HG02571 (cell line): Measurements from ENCODE around the gene BBLN.
"Not testable (repeated sequence)": the region's sequence is repeated elsewhere in the genome, so short reads cannot be mapped to it uniquely, and the experiment has no call there.

Experiments used
- ATAC-seq: cut with Tn5 transposase; IDR thresholded peaks from one replicate; pipeline ENCODE4 v1.9.1; 2021; ENCODE audit warnings: mild to moderate bottlenecking, moderate library complexity; ENCODE audit not compliant: unreplicated experiment

BBLN gene

DNA sequence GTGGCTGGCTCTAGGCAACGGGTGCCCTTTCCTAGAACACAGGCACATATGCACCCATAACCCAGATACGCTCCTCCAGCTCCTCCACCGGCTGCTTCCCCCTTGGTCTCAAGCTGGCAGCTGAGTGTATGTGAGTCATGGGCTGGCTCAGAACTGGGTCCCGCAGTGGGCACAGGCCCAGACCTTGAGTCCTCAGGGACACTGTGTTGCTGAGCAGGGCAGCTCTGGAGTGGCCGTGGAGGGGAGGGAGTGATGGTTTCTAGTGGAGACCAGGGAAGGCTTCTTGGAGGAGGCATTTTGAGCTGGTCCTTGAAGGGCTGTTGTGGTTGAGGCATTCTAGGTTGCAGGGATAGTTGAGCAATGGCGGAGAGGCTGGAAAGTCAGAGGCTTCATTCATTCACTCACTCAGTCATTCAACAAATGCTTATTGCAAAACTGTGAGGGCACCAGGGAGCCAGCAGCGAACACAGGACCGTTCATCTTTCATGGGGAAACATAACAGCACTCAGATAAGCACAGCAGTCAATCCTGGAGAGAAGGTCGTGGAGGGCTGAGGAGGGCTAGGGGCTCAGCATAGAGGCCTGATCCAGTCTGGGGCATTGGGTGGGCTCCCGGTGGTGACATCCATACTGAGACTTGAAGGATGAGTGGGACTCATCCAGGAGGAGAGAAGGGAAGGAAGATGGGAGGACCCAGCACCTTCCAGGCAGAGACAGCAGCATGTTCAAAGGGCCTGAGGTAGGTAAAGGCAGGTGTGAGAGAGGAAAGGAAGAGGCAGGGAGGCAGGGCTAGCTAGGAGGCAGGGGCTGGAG is 2.4 kb downstream of the BBLN start:
- ATAC-seq, result no peak

DNA sequence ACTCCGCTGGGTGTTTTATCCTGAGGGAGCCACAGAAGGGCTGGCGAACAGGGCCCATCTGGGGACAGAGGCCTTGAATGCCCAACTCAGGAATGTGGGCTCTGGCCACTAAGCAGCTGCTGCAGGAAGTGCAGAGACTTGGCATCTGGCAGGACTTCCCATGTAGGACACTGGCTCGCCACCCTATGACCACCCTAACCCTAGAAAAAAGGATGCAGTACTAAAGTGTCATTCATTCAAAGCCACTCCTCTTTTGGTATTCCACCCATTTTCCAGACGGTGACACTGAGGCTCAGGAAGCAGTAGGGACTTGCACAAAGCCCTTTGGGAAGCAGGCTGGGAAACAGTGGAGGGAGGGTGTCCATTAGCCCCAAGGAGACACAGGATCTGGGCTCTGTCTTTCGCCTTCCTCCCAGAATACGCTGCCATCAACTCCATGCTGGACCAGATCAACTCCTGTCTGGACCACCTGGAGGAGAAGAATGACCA is 3.0 kb downstream of the BBLN start:
- ATAC-seq, result no peak

DNA sequence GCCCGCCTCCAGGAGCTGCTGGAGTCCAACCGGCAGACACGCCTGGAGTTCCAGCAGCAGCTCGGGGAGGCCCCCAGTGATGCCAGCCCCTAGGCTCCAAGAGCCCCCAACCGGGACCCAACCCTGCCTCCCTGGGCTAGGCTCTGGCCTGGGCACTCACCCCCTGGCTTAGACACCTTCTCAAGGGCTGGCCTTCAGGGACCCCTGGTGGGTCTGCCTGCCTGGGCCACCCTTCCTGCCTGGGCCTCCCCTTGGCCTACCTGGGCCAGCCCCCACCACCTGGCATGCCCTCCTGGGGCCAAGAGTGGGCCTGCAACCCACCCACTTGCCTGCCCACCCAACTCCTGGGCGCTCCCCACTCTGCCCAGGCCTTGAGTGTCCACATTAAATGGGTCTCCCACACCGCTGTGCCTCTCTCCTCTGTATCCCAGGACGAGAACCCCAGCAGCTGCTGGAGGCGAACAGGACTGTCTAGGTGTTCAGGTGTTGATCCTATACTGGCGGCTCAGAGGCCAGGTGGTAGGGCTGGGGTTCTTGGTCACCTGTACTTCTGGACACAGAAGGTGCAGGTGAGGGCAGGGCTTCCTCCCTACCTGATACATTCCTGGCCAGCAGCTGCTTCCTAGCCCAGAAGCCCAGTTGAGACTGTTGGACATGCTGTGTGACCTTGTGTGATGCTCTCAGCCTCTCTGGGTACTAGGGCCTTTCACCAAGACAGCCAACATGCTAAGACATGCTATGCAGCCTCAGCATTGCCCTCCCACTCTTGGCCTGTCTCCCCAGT is 3.6 kb downstream of the BBLN start:
- ATAC-seq, result no peak

DNA sequence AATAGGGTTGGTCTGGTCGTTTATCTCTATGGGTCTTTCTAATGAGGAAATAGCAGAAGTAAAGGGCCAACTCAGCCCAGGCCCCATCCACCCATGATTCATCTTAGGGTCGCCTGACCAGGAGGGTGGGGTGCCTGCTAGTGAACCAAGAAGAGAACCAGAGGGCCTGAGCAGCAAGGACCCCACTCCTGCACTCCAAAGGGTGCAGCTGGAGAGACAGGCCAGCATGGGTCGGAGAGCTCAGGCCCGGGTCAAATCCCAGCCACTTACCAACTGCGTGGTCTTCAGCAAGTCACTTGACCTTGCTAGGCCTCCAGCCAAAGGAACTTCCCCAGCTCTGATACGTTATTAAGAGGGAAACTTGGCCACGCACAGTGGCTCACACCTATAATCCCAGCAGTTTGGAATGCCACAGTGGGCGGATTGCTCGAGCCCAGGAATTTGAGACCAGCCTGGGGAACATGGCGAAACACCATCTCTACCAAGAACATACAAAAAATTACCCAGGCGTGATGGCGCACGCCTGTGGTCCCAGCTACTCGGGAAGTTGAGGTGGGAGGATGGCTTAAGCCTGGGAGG is 4.3 kb downstream of the BBLN start:
- ATAC-seq, result no peak

DNA sequence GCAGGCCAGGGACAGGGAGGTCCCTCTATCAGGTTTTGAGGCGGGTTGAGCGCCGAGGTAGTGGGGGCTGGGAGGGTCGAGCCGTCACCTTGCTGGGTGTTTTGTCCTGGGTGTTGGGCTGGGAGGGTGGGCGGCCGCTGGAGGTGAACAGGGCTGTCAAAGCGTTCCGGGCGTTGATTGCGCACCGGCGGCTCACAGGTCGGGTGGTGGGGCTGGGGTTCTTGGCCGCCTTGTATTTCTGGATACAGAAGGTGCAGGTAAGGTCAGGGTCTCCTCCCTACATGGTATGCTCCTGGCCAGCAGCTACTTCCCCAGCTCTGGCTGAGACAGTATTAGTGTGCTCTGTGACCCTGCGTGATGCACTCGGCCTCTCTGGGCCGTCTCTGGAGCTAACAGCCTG is 6.1 kb downstream of the BBLN start:
- no peak for ATAC-seq

DNA sequence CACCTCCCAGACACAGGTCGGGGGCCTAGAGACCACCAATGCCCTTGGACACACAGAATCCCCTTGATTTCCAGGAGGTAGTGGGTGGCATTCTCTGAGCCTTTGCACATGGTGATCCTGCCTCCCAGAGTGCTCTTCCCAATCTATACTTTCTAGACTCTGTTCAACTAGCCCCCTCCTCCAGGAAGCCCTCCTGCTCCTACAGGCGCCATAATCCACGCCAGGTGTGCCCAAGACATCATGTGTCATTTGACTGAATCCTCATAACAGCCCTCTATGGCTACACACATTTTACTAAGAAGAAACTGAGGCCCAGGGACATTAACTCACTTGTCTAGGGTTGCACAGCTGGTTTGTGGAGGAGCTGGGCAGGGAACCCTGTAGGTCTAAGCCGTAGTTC is 7.1 kb downstream of the BBLN start:
- no peak for ATAC-seq

DNA sequence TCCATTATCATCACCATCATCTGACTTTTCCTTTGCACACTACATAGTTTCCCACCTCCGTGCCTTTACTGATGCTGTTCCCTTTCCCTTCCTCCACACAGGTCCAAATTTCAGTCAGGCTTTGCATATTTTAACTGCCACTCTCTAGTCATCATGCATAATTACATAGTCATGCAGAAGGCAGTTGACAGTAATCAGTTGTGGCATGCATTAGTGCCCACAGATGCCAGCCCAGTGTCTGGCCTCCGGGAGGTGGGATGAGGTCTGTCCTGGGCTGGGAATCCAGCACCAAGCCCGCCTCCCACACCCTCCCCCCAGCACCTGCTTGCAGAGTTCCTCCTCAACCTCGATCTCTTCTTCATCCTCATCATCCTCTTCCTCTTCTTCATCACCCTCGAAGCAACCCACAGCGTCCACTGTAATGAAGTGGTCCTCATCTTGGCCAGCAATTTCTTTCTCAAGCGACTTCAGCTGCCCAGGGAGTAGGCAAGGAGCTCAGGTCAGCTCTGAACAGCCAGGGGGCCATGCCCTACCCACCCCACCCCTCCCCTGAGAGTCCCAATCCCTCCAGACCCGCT is 8.8 kb downstream of the BBLN start:
- no peak for ATAC-seq

DNA sequence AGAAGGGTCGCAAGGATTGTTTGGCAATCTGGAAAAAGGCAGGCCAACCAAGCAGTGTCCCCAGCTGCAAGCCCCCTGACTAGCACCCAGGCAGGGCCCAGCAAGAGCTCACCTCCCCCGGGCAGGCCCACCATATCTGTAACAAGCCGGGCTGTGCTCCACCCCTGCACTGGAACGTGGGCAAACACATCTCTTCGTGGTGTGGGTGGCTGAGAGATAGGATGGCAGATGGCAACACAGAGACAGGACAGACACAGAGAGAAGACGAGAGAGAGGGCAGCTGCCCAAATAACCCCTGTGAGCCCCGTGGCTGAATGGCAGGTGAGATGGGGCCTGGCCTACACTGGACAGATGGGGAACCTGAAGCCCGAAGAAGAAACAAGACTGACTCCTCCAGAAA is 9.4 kb downstream of the BBLN start:
- ATAC-seq, result no peak

DNA sequence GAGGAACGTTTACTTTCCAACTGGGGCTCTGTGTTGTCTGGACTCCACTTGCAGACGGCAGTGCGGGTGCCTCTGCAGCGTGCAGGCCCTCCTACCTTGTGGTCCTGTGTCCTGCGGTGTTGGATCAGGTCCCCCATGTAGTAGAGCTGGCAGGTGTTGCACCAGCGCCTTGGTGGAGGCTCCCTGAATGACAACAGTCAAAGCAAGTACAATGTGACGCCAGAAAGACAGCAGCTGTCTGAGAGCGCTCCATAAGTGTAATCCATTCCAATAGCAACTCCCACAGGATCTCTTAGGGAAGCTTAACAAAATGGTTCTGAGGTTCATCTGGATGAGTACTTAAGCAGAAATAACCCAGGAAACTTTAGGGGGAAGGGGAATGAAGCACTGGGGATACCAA is 9.9 kb downstream of the BBLN start:
- no peak for ATAC-seq

DNA sequence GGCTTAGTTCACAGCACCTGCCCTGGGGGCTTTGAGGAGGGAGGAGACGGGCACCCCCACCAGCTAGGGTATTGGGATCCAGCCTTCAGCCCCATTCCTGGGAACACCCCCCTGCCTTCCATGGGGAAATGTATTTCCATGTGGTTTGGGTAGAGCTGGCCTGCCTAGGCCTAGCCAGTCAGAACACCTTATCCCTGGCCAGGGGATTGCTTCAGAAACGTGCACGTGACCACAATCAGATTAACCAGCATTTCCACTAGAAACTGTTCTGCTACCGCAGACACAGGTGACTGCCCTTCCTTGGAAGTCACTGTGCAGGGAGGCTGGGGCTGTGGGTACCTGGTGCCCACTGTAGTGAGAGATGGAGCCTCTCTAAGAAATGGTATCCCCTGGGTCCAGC is 14.0 kb downstream of the BBLN start:
- no peak for ATAC-seq

DNA sequence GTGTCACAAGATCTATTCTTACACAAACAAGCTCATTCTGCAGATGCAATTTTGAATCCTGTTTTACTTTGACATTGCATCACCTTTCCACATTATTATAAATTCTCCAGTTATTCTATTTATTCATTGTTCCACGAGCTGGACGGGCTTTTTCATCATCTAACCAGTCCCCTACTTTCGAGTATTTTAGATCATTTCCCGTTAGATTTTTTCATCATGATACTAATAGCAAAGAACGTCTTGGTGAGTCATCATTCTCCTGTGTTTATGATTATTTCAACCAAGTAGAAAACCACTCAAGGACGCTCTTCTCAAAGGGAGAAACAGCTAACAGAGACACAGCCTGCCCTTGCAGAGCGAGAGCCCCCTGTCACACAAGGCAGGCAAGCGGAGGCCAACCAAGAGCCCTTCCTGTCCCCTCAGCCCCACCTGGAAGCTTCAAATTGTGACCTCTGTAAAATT is 15.1 kb downstream of the BBLN start:
- no peak for ATAC-seq

DNA sequence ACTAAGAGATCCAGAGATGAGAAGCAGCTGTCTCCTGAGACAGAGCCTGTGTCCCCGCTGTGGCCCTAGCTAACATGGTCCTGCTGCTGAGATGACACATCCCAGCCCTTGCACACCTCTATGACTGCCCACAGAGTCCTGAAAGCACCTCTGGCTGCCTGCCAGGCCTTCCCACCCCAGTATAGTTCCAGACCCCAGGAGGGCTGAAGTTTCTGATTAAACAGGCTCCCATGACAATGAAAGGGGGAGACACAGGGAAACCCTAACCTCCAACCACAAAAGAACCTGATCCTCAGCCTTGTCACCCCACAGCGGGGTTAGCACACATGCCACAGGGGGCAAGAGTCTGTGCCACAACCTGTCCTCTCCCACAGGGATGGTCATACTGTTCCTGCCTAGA is 15.7 kb downstream of the BBLN start:
- ATAC-seq, result no peak

DNA sequence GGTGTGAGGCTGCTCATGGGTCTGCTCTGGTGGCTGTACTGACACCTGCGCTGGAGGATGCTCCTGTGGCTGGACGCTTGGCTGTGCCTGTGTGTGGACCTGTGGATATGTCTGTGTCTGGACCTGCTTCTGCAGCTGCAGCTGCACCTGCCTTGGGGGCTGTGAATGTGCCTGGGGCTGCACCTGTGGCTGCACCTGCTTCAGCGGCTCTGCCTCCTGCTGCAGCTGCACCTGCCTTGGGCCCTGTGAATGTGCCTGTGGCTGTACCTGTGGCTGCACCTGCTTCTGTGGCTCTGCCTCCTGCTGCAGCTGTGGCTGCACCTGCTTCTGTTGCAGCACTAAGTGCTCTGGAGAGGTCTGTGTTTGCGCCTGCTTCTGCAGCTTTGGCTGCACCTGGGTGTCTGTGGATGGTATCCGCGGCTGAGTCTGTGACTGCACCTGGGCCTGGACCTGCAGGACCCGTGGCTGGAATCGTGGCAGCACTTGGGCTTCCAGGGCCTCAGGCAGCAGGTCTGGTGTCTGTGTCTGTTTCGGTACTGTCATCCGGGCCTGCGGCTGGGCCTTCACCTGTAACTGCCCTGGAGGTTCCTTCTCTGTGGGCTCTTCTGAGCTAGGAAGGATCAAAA is 18.9 kb downstream of the BBLN start:
- ATAC-seq, result no peak

DNA sequence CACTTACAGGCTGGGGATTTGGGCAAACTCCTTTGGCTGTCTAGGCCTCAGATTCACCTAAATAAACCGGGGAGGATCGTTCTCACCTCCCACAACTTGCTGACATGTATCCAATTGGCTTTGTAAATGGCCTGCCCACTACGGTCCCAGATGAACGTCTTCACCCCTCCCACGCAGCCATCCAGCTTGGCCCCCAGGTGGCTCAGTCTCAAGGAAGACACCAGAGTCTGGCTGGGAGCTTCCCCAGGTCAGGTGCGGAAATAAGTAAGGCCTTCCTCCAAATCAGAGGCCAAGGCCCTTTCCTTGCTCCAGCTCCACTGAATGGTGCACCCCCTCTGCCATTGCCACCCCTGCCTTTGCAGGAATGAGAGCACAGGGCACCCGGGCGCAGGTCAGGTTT is 19.9 kb downstream of the BBLN start:
- ATAC-seq, result no peak

DNA sequence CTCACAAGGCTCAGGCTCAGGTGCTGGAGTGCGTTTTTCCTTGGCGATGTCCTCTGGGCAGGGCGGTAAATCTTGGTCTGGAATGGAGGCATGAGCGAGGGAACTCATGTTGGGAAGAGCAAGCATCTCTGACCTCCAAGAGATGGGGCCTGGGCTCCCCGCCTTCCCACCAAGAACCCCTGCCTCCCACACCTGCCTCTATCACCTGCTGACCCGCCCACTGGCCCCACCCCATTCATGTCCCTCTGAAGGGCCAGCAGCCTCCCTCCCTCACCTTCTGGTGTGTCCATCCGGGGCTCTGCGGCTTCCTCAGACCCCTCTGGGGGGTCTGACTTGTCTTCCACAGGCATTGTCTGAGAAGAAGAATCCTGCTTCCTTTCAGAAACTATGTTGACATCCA is 20.4 kb downstream of the BBLN start:
- ATAC-seq, result no peak

DNA sequence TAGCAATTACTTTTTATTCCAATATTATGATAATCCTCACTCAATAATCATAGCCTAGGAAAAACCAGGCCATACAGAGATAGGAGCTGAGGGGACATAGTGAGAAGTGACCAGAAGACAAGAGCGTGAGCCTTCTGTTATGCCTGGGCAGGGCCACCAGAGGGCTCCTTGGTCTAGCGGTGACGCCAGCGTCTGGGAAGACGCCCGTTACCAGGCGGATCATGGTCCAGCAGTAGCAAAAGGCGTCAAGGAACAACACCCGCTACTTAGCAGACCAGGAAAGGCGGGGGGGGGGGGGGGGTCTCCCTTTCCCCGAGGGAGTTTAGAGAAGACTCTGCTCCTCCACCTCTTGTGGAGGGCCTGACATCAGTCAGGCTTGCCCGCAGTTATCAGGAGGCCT is 21.4 kb downstream of the BBLN start:
- not testable (repeated sequence) for ATAC-seq

DNA sequence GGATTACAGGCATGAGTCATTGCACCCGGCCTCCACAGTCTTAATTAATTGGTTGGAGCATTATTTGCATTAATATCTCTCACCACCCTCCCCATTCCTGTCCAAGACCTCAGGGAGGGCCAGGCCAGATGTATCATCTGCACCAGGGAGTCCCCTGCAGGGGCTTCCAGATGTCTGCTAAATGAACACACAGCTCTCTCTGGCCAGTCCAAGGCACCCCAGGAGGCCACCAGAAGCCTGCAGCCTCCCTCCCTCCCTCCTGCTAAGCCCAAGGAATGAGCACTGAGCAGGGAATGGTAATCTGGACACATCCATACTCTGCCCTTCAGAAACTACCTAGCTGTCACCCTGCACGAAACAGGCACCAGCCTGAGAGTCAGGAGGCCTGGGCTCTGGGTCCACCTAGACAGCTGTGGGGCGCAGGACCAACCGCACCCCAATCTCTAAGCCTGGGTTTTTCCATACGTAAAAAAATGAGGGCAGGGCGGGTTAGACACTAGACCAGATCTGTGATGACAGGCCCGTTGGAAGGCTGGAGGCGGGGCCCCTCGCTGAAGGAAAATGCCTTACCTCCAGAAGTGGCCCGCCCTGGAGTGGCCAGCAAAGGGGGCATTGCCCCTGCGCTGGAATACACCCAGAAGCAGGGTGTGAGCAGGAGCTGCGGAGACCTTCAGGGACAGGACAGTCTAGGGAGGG is 23.0 kb downstream of the BBLN start:
- ATAC-seq, result no peak

DNA sequence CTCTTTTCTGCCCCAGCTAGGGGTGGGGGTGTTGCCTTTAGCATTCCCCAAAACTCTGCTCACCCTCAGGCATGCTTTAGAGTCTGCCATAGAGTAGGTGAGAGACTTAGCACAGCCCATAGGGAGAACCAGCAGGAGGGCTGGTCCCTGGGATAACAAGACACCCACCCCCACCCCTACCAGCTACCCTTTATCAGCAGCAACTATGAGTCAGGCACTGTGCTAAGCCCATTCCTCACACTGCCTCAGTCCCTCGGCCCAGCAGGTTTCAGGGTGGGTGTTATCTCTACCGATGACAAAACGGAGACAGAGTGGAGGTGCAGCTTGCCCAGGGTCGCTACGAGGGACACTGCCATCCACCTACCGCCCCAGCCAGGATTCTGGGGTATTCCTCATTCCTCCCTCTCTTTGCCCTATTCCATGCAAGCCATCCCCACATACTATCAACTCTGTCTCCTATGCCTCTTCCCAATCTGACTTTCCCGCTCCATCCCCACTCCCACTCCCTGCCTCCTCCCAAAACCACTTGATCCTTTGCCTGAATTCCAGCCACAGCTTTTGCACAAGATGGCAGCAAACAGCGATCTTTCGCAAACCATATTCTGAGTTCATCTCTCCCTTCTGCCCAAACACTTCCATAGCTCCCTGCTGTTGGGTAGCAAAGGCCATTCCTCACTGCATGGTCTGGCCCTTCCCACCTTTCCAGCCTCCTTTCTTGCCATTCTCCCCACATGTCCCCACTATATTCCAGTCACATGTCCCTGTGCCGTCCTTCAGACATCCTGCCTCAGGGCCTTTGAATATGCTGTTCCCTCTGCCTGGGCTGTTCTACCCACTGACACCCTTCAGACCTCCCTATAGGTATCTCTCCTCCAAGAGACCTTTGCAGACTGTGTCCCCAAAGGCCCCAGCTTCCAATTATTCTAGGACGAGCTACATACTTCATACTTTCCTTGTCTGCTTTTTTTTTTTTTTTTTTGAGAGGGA is 26.2 kb downstream of the BBLN start:
- ATAC-seq, result no peak

DNA sequence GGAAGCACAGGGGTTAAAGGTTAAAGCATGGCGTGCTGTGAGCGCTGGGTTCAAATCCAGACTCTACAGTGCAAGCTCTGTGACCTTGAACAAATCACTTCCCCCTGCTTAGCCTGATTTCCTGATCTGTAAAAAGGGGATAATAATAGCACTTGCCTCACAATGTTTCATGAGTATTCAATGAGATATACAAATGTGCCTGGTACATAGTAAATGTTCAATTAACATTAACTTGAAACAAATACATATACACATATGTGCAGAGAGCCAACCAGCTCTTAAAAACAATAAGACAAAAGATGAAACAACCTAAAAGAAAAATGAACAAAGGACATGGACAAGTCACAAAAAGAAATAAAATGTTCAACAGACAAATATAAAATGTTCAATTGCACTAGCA is 27.3 kb downstream of the BBLN start:
- ATAC-seq, result no peak
